ENCODE measurements around the gene NKAIN2. TPM values are rescaled to one million over a fixed set of nuclear protein-coding genes. Genes with fewer than 3 reads are reported as not detected.

The NKAIN2 gene
- total and polyA plus RNA-seq, 9 of the 15 experiments (the other 6 are each of a cell fraction or from before 2014, with no cell fraction given), result not detected

DNA sequence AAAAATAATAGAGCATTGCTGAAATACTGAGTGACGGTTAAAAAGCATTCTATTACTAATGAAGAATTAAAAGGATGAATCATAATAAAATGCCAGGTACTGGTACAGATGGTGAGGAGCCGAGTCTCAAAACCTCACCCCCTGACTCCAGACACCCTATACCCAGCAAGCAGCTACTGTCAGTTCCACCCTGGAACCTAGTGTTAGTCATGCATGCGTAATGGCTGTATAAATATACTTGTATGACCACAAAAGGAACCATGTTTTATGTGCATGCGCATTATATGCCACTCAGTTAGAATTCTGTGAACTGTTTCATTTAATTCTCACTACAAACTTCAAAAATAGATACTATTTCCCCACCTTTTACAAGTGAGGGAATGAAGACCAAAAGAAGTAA, 589.9 kb downstream of the NKAIN2 start:
- BruUV-seq (replicated peaks), result no TSS peak
- TF ChIP-seq SIX5 (IDR thresholded peaks at IDR 0.05; ENCODE audit: borderline replicate concordance in 1 of 2, insufficient read depth in 1 of 2, low read depth in 1 of 2, low read length in 2 of 2) (no peak), CTCFL (IDR thresholded peaks at IDR 0.05; ENCODE audit: borderline replicate concordance, insufficient read depth, low read depth, low read length, poor library complexity, severe bottlenecking) (no peak), RFX1 (IDR thresholded peaks at IDR 0.05) (no peak), SMARCC2 (IDR thresholded peaks at IDR 0.05; ENCODE audit: low read depth) (no peak), CBX1 (IDR thresholded peaks at IDR 0.05; ENCODE audit: low read depth) (no peak), ADNP (tag; IDR thresholded peaks at IDR 0.05) (no peak), CREM (IDR thresholded peaks at IDR 0.05; ENCODE audit: low read depth) (no peak), ZNF639 (CRISPR knock-in tag; conservative IDR thresholded peaks at IDR 0.05 in 1 of 2, IDR thresholded peaks at IDR 0.05 in 1 of 2) (no peak), ZNF280A (IDR thresholded peaks at IDR 0.05; ENCODE audit: low read depth, partially characterized antibody) (no peak), HNRNPH1 (optimal IDR thresholded peaks at IDR 0.05; ENCODE audit: low read depth, low read length) (no peak), FOSL1 (tag; conservative IDR thresholded peaks at IDR 0.05) (no peak)
- Histone ChIP-seq H2AFZ (ENCODE audit: low read depth, low read length) (no peak overlapping the region), H3K4me2 (ENCODE audit: insufficient read depth, low read length) (no peak overlapping the region), H3K4me3 (no peak overlapping the region), H3K27me3 (ENCODE audit: control insufficient read depth in 2 of 2, insufficient read depth in 2 of 2, low read length in 2 of 2) (no peaks in the 10 kb centered on the region), H3K27ac (ENCODE audit: extremely low read depth, low read depth, low read length) (no peak overlapping the region), H3K9ac (ENCODE audit: insufficient read depth in 1 of 2, low read depth in 2 of 2, low read length in 2 of 2) (no peak overlapping the region), H4K20me1 (replicated peaks; ENCODE audit: control insufficient read depth, insufficient read depth, low read length) (no peaks in the 10 kb centered on the region), H3K9me1 (ENCODE audit: control insufficient read depth, insufficient read depth, low read length) (no peaks in the 10 kb centered on the region), H3K36me3 (ENCODE audit: control insufficient read depth, insufficient read depth, low read length) (no peaks in the 10 kb centered on the region), H3K79me2 (ENCODE audit: control insufficient read depth, insufficient read depth, low read length) (no peaks in the 10 kb centered on the region), H3K4me1 (replicated peaks in 1 of 2; ENCODE audit: control insufficient read depth in 2 of 2, insufficient read depth in 2 of 2, low read length in 2 of 2) (no peaks in the 10 kb centered on the region), H3K9me3 (replicated peaks; ENCODE audit: control insufficient read depth, insufficient read depth, low read depth, low read length) (no peaks in the 10 kb centered on the region; the same call in 1 of the 2 replicates)
- no peak for ATAC-seq
- POLR2A ChIA-PET, result no interaction called here
- no peak for FAIRE-seq
- in situ Hi-C loops (cut with MboI) (no loop called here), intact Hi-C loops (cut with micrococcal nuclease) (no loop called here)
- WGBS (ENCODE audit: insufficient coverage, low coverage, missing lambda C conversion rate), result 0% methylated on average over 4 of the region's 4 CpGs
- no peak for DNase-seq (ENCODE audit: extremely low read depth in 1 of 4, low spot score in 3 of 4)
- CTCF ChIA-PET (ENCODE audit: low intra/inter-chr PET ratio), result no interaction called here
